ENCODE results near the gene C1orf35.

Gene C1orf35

GRCh38 chr1:228088586-228089498 lies 14.3 kb downstream of the C1orf35 start:
- Histone ChIP-seq H3K4me3 (ENCODE audit: low read depth in 1 of 2, low read length in 2 of 2) (peak overlapping the region; percentile 16 to 19), H3K36me3 (ENCODE audit: control insufficient read depth in 1 of 2, insufficient read depth in 2 of 2, low read length in 2 of 2) (peaks cover 9 to 44% of the 10 kb centered on the region in 2 donors), H3K4me1 (ENCODE audit: control insufficient read depth in 1 of 2, insufficient read depth in 2 of 2, low read length in 2 of 2) (peaks cover 87 to 95% of the 10 kb centered on the region in 2 donors), H3K9me3 (ENCODE audit: control insufficient read depth in 1 of 2, low read length in 2 of 2) (no peaks in the 10 kb centered on the region), H3K27me3 (ENCODE audit: control insufficient read depth in 1 of 2, insufficient read depth in 2 of 2, low read length in 2 of 2) (no peaks in the 10 kb centered on the region), H3K9ac (ENCODE audit: low read depth in 1 of 2, low read length in 2 of 2) (no peak overlapping the region), H3K27ac (ENCODE audit: low read depth, low read length) (no peak overlapping the region)

- Histone ChIP-seq H3K36me3 (ENCODE audit: control insufficient read depth in 1 of 2, insufficient read depth in 2 of 2, low read length in 2 of 2) (peaks cover 9 to 36% of the 10 kb centered on the region in 2 donors), H3K27ac (ENCODE audit: low read depth, low read length) (no peak overlapping the region), H3K4me1 (ENCODE audit: control insufficient read depth in 1 of 2, insufficient read depth in 2 of 2, low read length in 2 of 2) (peaks cover 87 to 91% of the 10 kb centered on the region in 2 donors), H3K9ac (ENCODE audit: low read depth in 1 of 2, low read length in 2 of 2) (peak overlapping the region in 1 of 2 donors; percentile 12), H3K27me3 (ENCODE audit: control insufficient read depth in 1 of 2, insufficient read depth in 2 of 2, low read length in 2 of 2) (no peaks in the 10 kb centered on the region), H3K9me3 (ENCODE audit: control insufficient read depth in 1 of 2, low read length in 2 of 2) (no peaks in the 10 kb centered on the region), H3K4me3 (ENCODE audit: low read depth in 1 of 2, low read length in 2 of 2) (peak overlapping the region; percentile 38 to 47)
Observed at GRCh38 chr1:228087771-228088251, 15.3 kb downstream of the C1orf35 start.

- Histone ChIP-seq H3K4me3 (ENCODE audit: low read depth in 1 of 2, low read length in 2 of 2) (peak overlapping the region; percentile 97 to 98), H3K27me3 (ENCODE audit: control insufficient read depth in 1 of 2, insufficient read depth in 2 of 2, low read length in 2 of 2) (no peaks in the 10 kb centered on the region)
Observed at GRCh38 chr1:228085287-228085951, 17.7 kb downstream of the C1orf35 start.

GRCh38 chr1:228084797-228085196 lies 18.3 kb downstream of the C1orf35 start:
- Histone ChIP-seq H3K9ac (ENCODE audit: low read depth in 1 of 2, low read length in 2 of 2) (peak overlapping the region; percentile 99), H3K4me1 (ENCODE audit: control insufficient read depth in 1 of 2, insufficient read depth in 2 of 2, low read length in 2 of 2) (peaks cover 65 to 71% of the 10 kb centered on the region in 2 donors), H3K27me3 (ENCODE audit: control insufficient read depth in 1 of 2, insufficient read depth in 2 of 2, low read length in 2 of 2) (no peaks in the 10 kb centered on the region), H3K27ac (ENCODE audit: low read depth, low read length) (no peak overlapping the region), H3K36me3 (ENCODE audit: control insufficient read depth in 1 of 2, insufficient read depth in 2 of 2, low read length in 2 of 2) (peaks cover 9 to 18% of the 10 kb centered on the region in 2 donors), H3K4me3 (ENCODE audit: low read depth in 1 of 2, low read length in 2 of 2) (peak overlapping the region; percentile 97 to 98), H3K9me3 (ENCODE audit: control insufficient read depth in 1 of 2, low read length in 2 of 2) (no peaks in the 10 kb centered on the region)

More at GRCh38 chr1:228085287-228085951, 17.7 kb downstream of the C1orf35 start:
- no peak overlapping the region for H3K27ac ChIP-seq (ENCODE audit: low read depth, low read length)
- H3K9me3 ChIP-seq (ENCODE audit: control insufficient read depth in 1 of 2, low read length in 2 of 2), result no peaks in the 10 kb centered on the region
- peaks cover 9 to 22% of the 10 kb centered on the region in 2 donors for H3K36me3 ChIP-seq (ENCODE audit: control insufficient read depth in 1 of 2, insufficient read depth in 2 of 2, low read length in 2 of 2)
- H3K9ac ChIP-seq (ENCODE audit: low read depth in 1 of 2, low read length in 2 of 2), result peak overlapping the region; percentile 39 to 99
- H3K4me1 ChIP-seq (ENCODE audit: control insufficient read depth in 1 of 2, insufficient read depth in 2 of 2, low read length in 2 of 2), result peaks cover 72 to 77% of the 10 kb centered on the region in 2 donors

- Histone ChIP-seq H3K9me3 (ENCODE audit: control insufficient read depth in 1 of 2, low read length in 2 of 2) (no peaks in the 10 kb centered on the region), H3K27ac (ENCODE audit: low read depth, low read length) (peak overlapping the region; percentile 98), H3K9ac (ENCODE audit: low read depth in 1 of 2, low read length in 2 of 2) (peak overlapping the region; percentile 99), H3K4me3 (ENCODE audit: low read depth in 1 of 2, low read length in 2 of 2) (peak overlapping the region; percentile 97 to 98), H3K4me1 (ENCODE audit: control insufficient read depth in 1 of 2, insufficient read depth in 2 of 2, low read length in 2 of 2) (peaks cover 61 to 66% of the 10 kb centered on the region in 2 donors), H3K27me3 (ENCODE audit: control insufficient read depth in 1 of 2, insufficient read depth in 2 of 2, low read length in 2 of 2) (no peaks in the 10 kb centered on the region), H3K36me3 (ENCODE audit: control insufficient read depth in 1 of 2, insufficient read depth in 2 of 2, low read length in 2 of 2) (peaks cover 9 to 14% of the 10 kb centered on the region in 2 donors)
Observed at GRCh38 chr1:228084325-228084724, 18.8 kb downstream of the C1orf35 start.

- Histone ChIP-seq H3K9ac (ENCODE audit: low read depth in 1 of 2, low read length in 2 of 2) (peak overlapping the region; percentile 99), H3K4me1 (ENCODE audit: control insufficient read depth in 1 of 2, insufficient read depth in 2 of 2, low read length in 2 of 2) (peaks cover 56 to 62% of the 10 kb centered on the region in 2 donors)
Observed at GRCh38 chr1:228083871-228084278, 19.2 kb downstream of the C1orf35 start.

GRCh38 chr1:228082918-228083870 lies 19.9 kb downstream of the C1orf35 start:
- no peaks in the 10 kb centered on the region for H3K9me3 ChIP-seq (ENCODE audit: control insufficient read depth in 1 of 2, low read length in 2 of 2)
- peak overlapping the region; percentile 97 to 98 for H3K4me3 ChIP-seq (ENCODE audit: low read depth in 1 of 2, low read length in 2 of 2)
- H3K27me3 ChIP-seq (ENCODE audit: control insufficient read depth in 1 of 2, insufficient read depth in 2 of 2, low read length in 2 of 2), result no peaks in the 10 kb centered on the region
- H3K27ac ChIP-seq (ENCODE audit: low read depth, low read length), result peak overlapping the region; percentile 98
- H3K4me1 ChIP-seq (ENCODE audit: control insufficient read depth in 1 of 2, insufficient read depth in 2 of 2, low read length in 2 of 2), result peaks cover 49 to 55% of the 10 kb centered on the region in 2 donors
- H3K9ac ChIP-seq (ENCODE audit: low read depth in 1 of 2, low read length in 2 of 2), result peak overlapping the region; percentile 99
- H3K36me3 ChIP-seq (ENCODE audit: control insufficient read depth in 1 of 2, insufficient read depth in 2 of 2, low read length in 2 of 2), result peaks cover 4% of the 10 kb centered on the region in 2 donors

More at GRCh38 chr1:228083871-228084278, 19.2 kb downstream of the C1orf35 start:
- Histone ChIP-seq H3K27me3 (ENCODE audit: control insufficient read depth in 1 of 2, insufficient read depth in 2 of 2, low read length in 2 of 2) (no peaks in the 10 kb centered on the region), H3K4me3 (ENCODE audit: low read depth in 1 of 2, low read length in 2 of 2) (peak overlapping the region; percentile 97 to 98), H3K9me3 (ENCODE audit: control insufficient read depth in 1 of 2, low read length in 2 of 2) (no peaks in the 10 kb centered on the region), H3K27ac (ENCODE audit: low read depth, low read length) (peak overlapping the region; percentile 98), H3K36me3 (ENCODE audit: control insufficient read depth in 1 of 2, insufficient read depth in 2 of 2, low read length in 2 of 2) (peaks cover 9 to 10% of the 10 kb centered on the region in 2 donors)

- H3K27ac ChIP-seq (ENCODE audit: low read depth, low read length), result peak within 1 kb of the TSS; percentile 98
- H3K4me3 ChIP-seq (ENCODE audit: low read depth in 1 of 2, low read length in 2 of 2), result peak within 1 kb of the TSS; percentile 97 to 98
- no peaks in the 10 kb centered on the region for H3K9me3 ChIP-seq (ENCODE audit: control insufficient read depth in 1 of 2, low read length in 2 of 2)
- H3K9ac ChIP-seq (ENCODE audit: low read depth in 1 of 2, low read length in 2 of 2), result peak within 1 kb of the TSS; percentile 99
- no peaks in the 10 kb centered on the region for H3K27me3 ChIP-seq (ENCODE audit: control insufficient read depth in 1 of 2, insufficient read depth in 2 of 2, low read length in 2 of 2)
- peaks cover 0 to 4% of the 10 kb centered on the region in 2 donors for H3K36me3 ChIP-seq (ENCODE audit: control insufficient read depth in 1 of 2, insufficient read depth in 2 of 2, low read length in 2 of 2)
- H3K4me1 ChIP-seq (ENCODE audit: control insufficient read depth in 1 of 2, insufficient read depth in 2 of 2, low read length in 2 of 2), result peaks cover 41 to 47% of the 10 kb centered on the region in 2 donors
Observed at GRCh38 chr1:228082214-228082917, 20.8 kb downstream of the C1orf35 start, which contains the start of gene ARF1. Gene ARF1 (plus strand): TSS chr1:228082708. CDS start chr1:228097115, 14,407 bp downstream.
